Measurements from ENCODE around the gene DAP3.
"Not testable (repeated sequence)": the region's sequence is repeated elsewhere in the genome, so short reads cannot be mapped to it uniquely, and the experiment has no call there.

The DAP3 gene

DNA sequence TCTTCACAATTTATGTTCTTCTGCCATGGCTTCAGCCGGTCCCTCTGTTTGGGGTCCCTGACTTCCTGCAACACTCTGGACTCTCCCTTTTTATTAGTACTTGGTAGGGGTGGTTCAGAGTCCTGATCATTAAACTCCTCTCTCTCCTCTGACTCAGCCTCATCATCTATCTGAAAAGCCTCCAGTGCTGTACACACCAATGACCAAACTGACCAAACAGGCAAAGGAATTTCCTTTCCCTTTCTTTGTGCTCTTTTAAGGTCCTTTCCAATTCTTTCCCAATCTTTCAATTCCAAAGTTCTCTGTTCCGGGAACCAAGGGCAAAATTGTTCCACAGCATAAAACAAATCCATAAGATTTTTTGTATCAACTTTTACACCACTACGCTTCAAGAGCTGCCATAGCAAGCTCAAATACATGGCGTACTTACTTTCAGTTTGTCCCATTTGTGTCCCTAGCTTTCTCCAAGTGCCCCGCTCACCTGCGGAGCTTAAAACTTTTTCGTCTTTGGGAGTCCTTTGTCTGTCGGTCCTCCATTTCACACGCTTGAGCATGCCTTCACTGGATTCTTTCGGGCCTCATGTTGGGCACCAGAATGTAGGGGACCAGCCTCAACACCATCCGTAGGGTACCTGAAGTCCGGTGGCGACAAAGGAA lies 9.6 kb downstream of the DAP3 start:
- TF ChIP-seq, protein P1, sequence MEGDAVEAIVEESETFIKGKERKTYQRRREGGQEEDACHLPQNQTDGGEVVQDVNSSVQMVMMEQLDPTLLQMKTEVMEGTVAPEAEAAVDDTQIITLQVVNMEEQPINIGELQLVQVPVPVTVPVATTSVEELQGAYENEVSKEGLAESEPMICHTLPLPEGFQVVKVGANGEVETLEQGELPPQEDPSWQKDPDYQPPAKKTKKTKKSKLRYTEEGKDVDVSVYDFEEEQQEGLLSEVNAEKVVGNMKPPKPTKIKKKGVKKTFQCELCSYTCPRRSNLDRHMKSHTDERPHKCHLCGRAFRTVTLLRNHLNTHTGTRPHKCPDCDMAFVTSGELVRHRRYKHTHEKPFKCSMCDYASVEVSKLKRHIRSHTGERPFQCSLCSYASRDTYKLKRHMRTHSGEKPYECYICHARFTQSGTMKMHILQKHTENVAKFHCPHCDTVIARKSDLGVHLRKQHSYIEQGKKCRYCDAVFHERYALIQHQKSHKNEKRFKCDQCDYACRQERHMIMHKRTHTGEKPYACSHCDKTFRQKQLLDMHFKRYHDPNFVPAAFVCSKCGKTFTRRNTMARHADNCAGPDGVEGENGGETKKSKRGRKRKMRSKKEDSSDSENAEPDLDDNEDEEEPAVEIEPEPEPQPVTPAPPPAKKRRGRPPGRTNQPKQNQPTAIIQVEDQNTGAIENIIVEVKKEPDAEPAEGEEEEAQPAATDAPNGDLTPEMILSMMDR (IDR thresholded peaks at IDR 0.05; ENCODE audit: low read depth, low read length, missing control alignments) = no peak
- no peak for DNase-seq (ENCODE audit: low read depth)
- H3K4me3 ChIP-seq (ENCODE audit: low read depth, low read length) = no peak overlapping the region

DNA sequence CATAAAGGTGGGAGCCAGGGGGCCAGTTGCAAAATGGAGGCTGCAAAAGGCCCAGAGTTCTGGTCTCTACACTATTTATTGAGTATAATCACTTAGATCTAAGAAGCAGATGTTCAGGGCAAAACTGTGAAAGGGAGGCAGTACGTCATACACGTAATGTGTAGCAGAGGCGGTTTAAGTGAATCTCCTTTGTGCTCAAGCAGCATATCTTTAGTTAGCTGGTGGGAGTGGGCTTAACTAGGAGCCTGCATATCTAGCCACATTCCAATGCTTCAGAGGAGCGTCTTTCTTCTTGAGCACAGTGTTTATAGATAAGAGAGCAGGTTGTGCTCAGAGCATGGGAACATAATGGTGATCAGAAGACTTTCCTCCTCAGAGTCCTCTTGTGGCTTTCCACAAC lies 10.2 kb downstream of the DAP3 start:
- DNase-seq (ENCODE audit: low read depth); H3K4me3 ChIP-seq (ENCODE audit: low read depth, low read length): not testable (repeated sequence)

DNA sequence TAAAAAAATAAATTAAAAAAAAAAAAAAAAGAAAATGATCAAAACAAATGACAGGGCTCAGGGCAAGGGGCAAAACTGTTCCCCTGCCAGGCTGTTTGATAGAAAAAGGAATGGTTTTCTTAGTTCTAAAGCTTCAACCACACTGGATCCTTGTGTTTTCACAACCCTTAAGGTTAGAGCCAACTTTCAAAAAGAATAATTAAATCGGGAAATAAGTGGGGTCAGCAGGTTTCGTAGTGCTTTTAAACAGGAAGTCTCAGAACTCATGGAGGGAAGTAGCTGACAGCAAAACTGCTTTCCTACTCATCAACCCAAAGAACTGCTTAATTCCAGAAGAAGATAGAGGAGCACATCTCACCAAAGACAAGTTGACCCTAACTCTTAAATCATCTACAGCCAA lies 12.8 kb downstream of the DAP3 start:
- not testable (repeated sequence) for DNase-seq (ENCODE audit: low read depth); H3K4me3 ChIP-seq (ENCODE audit: low read depth, low read length)

DNA sequence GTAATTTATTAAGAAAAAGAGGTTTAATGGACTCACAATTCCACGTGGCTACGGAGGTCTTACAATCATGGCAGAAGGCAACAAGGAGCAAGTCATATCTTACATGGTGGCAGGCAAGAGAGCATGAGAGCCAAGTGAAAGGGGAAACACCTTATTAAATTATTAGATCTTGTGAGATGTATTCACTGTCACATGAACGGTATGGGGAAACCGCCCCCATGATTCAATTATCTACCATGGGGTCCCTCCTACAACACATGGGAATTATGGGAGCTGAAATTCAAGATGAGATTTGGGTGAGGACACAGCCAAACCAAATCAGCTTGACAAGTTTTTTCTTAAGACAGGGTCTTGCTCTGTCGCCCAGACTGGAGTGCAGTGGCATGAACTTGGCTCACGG lies 14.3 kb downstream of the DAP3 start:
- DNase-seq (ENCODE audit: low read depth) = no peak
- TF ChIP-seq, protein P1 (IDR thresholded peaks at IDR 0.05; ENCODE audit: low read depth, low read length, missing control alignments) = no peak
- H3K4me3 ChIP-seq (ENCODE audit: low read depth, low read length) = no peak overlapping the region

DNA sequence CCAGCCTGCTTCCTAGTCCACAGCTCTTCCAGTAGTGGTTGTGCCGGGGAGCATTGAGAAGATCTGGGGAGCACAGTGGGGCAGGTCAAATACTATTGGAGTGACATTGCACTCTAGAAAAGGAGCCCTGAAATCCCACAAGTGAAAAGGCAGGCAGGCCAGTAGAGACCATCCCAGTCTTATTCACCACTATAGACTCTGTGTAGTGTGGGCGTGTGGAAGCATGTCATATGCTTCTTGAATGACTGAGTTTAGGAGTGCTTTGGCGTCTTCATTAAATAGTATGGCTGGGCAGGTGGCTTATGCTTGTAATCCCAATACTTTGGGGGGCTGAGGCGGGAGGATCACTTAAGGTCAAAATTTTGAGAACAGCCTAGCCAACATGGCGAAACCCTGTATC lies 15.5 kb downstream of the DAP3 start:
- not testable (repeated sequence) for H3K4me3 ChIP-seq (ENCODE audit: low read depth, low read length); DNase-seq (ENCODE audit: low read depth)

DNA sequence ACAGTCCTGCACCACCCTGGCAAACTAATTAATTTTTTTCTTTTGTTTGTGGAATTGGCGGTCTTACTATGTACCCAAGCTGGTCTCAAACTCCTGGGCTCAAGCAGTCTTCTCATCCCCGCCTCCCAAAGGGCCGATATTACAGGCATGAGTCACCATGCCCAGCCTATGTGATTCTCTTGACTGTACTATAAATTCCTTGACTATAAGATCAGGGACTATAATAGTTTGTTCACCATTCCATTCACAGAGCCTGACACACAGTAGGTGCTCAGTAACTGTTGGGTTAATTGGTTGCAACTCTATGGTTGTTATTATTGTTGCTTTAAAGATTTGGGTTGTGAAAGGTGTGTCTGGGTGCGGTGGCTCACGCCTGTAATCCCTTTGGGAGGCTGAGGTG lies 17.2 kb downstream of the DAP3 start:
- TF ChIP-seq, protein P1 (IDR thresholded peaks at IDR 0.05; ENCODE audit: low read depth, low read length, missing control alignments) = no peak
- DNase-seq (ENCODE audit: low read depth) = no peak
- no peak overlapping the region for H3K4me3 ChIP-seq (ENCODE audit: low read depth, low read length)

DNA sequence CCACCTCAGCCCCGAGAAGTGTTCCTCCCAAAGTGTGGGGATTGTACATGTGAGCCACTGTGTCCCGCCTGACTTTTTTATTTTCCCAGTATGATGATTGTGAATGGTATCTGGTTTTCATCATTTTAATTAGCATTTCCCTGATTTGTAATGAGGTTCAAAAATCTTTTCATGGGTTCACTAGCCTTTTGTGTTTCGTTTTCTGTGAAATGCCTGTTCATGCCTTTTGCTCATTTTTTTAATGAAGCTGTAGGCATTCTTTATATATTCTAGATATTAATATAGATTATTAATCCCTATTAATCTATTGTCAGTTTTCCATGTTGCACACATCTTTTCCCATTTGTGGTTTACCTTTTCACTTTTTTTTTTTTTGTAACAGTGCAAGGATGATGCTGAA lies 20.5 kb downstream of the DAP3 start:
- TF ChIP-seq, protein P1 (IDR thresholded peaks at IDR 0.05; ENCODE audit: low read depth, low read length, missing control alignments) = no peak

DNA sequence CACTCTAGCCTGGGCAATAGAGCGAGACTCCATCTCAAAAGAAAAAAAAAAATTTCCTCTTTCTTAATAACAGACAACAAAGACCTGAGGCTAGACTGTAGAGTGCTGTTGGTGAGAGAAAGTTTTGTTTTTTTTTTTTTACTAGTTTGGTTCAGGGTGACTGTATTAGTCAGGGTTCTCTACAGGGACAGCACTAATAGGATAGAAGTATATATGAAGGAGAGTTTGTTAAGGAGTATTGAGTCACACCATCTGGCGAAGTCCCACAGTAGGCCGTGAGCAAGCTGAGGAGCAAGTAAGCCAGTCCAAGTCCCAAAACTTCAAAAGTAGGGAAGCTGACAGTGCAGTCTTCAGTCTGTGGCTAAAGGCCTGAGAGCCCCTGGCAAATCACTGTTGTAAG lies 22.6 kb downstream of the DAP3 start:
- not testable (repeated sequence) for H3K4me3 ChIP-seq (ENCODE audit: low read depth, low read length); DNase-seq (ENCODE audit: low read depth)

More for the DNA sequence above, 20.5 kb downstream of the DAP3 start:
- DNase-seq (ENCODE audit: low read depth) = no peak
- H3K4me3 ChIP-seq (ENCODE audit: low read depth, low read length) = no peak overlapping the region

DNA sequence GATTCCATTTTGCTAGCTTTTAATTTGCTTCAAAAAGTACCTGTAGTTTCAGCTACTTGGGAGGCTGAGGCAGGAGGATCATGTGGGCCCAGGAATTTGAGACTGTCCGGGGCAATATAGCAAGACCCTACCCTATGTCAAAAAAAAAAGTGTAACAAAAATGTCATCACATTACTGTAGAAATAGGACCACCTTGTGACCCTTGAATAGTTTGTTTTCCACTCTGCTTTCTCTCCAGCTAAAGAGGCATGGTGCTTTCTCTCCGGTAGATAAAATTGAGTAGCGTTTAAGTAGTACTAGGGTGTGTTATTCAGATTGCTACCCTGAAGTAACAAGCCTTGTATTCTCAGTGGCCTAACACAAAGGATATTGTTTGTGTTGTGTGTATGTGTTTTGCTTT lies 23.7 kb downstream of the DAP3 start:
- H3K4me3 ChIP-seq (ENCODE audit: low read depth, low read length); DNase-seq (ENCODE audit: low read depth): not testable (repeated sequence)

DNA sequence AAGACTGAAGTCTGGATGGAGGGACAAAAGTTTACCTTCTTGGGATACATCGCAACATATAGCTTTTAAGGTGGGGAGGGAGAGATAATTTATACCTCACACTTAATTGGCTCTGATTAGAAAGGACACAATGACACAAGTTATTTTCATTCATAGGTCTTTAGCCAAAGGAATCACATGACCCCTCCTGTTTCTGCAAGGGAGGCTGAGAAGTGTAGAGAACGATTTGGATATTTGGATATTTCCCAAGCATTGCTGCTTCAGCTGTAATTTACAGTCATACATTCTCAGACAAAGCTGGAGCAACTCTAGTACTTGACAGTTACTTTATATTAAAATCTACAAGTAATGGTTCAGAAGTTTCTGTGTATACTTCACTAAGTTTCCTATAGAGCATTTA lies 24.2 kb downstream of the DAP3 start:
- TF ChIP-seq, protein P1 (IDR thresholded peaks at IDR 0.05; ENCODE audit: low read depth, low read length, missing control alignments) = no peak
- no peak overlapping the region for H3K4me3 ChIP-seq (ENCODE audit: low read depth, low read length)

DNA sequence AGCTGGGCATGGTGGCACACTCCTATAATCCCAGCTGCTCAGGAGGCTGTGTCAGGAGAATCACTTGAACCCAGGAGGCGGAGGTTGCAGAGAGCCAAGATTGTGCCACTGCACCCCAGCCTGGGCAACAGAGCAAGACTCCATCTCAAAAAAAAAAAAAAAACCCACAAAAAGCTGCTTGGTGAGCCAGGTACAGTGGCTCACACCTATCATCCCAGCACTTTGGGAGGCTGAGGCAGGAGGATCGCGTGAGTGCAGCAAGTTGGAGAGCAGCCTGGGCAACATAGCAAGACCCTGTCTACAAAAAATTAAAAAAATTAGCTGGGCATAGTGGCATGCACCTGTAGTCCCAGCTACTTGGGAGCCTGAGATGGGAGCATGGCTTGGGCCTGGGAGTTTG lies 26.2 kb downstream of the DAP3 start:
- DNase-seq (ENCODE audit: low read depth); H3K4me3 ChIP-seq (ENCODE audit: low read depth, low read length): not testable (repeated sequence)

More for the DNA sequence above, 24.2 kb downstream of the DAP3 start:
- no peak for DNase-seq (ENCODE audit: low read depth)

All from GM12864 (cell line).